Measurements from ENCODE around the gene SYT12.

Gene SYT12

DNA sequence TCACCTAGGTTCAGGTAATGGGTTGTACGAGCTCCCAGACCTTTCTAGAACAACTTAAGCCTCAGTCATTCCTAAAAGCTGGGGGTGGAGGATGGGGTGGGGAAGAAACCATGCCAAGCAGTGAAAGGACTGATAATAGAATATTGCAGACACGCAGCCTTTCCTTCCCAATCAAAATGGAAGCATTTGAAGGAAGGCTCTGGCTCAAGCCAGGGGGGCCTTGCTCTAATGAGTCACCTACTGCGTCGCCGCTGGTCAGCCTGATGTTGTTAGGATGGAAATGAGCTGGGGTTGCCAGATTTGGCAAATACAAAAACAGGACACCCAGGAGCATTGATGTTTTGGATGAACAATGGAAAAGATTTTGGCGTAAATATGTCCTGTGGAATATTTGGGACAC lies 6.2 kb downstream of the SYT12 start:
- no peak for DNase-seq (ENCODE audit: low read depth)

DNA sequence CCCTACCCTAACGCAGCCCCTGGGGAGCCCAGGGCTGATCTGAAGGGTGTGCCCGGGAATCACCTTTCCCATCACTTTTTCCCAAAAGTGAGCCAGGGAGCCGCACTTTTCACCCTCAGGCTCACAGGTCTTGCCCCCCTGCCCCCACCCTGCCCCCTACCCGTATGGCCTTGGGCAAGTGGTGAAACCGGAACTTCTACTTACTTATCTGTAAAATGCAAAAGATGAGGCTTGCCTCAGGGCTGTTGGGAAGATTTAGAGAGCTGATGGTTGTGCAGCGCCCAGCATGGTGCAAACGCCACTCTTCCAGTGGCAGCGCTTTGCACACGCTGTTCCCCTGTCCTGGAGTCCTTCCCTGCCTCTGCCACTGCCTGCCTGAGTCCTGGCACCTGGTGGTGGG lies 8.0 kb downstream of the SYT12 start:
- no peak for DNase-seq (ENCODE audit: low read depth)

DNA sequence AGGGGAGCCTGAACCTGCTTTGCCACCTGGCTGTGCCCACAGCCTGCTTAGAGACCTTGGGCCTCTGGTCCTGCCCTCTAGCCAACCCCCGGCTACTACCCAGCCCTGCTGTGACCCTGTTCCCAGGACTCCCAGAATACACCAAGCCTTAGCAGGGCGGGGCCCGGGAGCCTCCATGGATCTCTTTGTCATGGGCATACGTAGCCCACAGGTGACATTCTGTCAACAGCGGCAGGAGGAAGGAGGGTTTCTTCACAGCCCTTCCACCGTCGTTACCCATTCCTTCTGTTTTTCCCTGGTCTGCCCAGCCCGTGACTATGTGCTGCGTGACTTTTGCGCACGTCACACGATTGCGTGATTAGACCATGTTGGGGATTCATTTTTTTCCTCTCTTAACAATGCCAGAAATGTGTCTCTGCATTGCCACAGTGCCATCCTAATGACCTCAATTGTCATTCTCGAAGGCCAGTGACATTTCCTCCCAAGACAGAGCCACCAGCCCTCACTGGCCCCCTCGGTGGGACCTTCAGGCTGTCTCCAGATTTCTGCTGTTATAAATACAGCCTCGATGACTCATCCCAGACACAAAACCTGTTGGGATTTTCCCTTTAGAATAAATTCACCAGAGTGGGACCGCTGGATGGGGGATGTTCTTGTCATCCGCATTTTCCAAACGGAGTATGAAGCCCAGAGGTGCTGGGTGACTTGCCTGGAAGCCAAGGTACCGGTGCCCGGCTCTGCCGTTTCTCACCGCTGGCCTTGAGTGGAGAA lies 9.0 kb downstream of the SYT12 start:
- no peak for DNase-seq (ENCODE audit: low read depth)

DNA sequence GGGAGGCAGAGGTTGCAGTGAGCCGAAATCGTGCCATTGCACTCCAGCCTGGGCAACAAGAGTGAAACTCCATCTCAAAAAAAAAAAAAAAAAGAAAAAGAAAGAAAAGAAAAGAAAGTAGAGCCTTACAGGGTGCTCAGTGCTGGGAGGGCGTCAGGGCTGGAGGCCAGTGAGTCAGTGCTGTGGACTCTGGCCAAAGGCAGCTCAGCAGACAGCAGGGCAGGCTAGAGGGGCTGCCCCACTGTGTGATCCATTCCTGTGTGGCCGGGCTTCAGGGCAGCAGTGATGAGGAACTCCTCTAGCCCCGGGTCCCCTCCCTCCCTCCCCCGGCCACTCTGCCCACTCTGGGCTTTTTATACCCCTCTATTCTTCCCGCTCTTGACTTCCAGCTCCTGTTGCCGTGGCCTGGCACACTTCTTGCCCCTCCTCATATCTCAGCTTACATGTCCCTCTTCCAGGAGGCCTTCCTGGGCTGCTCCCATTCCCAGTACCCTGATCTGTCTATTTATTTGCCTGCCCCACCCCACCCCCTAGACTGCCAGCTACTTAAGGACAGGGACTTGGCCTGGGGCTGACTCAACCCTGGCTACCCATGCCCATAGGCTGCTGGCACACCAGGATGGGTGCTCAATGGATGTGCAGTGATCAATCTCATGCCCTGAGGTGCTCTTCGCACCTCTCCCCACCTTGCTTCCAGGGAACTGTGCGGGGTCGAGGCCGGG lies 10.1 kb downstream of the SYT12 start:
- peak; percentile 80 for DNase-seq (ENCODE audit: low read depth)

DNA sequence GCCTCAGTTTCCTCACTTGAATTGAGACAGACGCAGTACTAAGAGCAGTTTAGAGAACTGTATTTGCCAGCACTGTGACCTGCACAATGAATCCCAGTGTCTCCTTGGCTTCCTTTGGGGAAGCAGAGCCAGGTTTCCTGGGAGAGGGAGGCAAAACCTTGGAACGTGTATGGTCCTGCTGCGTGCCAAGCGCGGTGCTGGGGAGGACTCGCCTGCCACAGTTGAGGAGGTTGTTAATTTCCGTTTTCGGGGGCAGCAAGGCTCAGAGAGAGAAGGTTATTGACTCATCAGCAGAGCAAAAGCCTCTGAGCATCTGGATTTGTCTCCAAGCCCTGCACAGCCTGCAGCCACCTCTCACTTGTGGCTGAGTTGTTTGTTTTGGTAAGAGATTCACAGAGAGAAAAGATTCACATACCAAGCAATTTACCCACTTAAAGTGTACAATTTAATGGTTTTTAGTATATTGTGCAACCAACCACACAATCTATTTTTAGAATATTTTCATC lies 10.8 kb downstream of the SYT12 start:
- DNase-seq (ENCODE audit: low read depth) = peak; percentile 97

DNA sequence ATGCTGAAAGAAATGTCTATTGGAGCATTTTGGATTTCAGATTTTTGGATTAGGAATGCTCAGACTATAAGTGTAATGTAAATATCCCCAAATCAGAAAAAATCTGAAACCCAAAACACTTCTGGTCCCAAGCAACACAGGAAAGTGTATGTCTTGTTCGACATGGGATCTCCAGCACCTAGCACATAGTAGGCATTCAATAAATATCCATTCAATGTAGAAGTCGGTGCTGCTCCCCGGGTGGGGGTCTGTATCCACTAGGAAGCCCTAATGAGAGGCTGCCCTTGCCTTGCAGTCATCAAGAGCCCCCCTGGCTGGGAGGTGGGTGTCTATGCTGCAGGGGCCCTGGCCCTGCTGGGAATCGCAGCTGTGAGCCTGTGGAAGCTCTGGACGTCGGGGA lies 11.4 kb downstream of the SYT12 start:
- DNase-seq (ENCODE audit: low read depth) = no peak

DNA sequence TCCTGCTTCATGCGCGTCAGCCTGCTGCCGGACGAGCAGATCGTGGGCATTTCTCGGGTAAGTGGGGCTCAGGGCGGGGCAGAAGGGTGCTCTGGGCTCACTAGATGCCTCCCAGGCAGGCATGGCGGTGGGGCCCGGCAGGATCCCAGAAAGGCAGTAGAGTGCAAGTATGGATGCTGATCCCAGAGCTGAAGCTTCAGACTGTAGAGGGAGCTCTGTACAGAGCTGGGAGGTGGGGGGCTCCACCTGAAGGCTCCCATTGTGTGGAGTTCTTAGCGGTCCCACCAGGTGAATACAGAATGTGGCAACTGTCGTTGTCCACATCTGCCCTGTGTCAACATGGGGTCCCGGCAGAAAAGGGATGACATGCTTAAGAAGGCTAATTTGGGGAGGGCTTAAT lies 17.2 kb downstream of the SYT12 start:
- DNase-seq (ENCODE audit: low read depth) = no peak

DNA sequence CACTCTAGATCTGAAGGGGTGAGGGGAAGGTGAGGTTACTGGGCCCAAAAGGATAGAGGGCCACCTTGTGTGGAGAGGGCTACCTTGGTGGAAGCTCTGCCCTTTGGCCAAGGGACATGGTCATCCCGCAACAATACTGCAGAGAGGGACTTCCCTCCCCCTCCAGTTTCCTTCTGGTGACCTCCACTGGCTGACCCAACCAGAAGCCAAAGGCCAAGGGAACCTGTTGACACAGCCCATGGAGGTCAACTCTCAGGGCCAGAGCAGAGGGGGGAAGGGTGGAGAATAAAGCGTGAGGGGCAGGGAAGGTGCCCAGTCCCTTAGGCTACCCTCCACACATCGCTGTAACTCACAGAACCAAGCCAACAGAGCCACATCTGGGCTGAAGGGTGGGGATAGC lies 18.7 kb downstream of the SYT12 start:
- DNase-seq (ENCODE audit: low read depth) = no peak

DNA sequence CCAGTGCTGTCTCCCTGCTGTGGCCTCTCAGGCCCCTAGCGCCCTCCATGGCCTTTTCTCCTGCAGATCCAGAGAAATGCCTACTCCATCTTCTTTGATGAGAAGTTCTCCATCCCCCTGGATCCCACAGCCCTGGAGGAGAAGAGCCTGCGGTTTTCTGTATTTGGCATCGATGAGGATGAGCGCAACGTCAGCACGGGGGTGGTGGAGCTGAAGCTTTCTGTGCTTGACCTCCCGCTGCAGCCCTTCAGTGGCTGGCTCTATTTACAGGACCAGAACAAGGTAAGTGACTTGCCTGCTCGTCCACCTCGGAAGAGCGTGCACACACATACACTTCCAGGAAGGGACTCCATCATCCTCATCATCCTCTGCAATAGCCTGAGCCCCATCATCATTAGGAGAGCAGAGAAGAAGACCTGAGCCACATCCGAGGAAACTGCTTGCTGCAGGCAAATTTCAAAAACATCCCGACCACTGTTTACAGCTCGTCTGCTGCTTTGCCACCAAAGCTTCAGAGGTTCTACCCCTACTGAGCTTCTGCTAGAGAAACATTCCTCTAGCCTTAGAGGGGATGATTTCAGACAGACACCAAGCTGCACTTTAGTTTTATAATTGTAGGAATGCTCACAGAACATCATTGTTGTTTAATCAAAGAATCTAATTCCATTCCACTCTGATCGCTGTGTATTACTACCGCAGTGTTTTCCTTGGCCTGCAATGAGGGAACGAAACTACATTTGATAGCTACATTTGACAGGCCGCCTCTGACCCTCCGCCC lies 20.8 kb downstream of the SYT12 start:
- no peak for DNase-seq (ENCODE audit: low read depth)

DNA sequence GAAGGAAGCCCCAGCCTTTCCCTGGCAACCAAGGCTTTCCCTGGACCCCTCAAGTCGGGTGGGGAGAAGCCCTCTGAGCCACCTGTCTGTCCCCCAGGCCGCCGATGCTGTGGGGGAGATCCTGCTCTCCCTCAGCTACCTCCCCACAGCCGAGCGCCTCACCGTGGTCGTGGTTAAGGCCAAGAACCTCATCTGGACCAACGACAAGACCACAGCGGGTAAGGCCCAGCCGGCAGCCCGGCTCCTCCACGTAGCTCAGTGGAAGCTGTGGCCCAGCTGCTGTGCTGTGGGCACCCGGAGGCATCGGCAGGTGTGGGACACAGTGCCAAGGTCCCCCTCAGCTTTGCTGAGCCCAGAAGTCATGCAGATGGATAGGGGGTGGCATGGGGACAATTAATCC lies 21.6 kb downstream of the SYT12 start:
- no peak for DNase-seq (ENCODE audit: low read depth)

DNA sequence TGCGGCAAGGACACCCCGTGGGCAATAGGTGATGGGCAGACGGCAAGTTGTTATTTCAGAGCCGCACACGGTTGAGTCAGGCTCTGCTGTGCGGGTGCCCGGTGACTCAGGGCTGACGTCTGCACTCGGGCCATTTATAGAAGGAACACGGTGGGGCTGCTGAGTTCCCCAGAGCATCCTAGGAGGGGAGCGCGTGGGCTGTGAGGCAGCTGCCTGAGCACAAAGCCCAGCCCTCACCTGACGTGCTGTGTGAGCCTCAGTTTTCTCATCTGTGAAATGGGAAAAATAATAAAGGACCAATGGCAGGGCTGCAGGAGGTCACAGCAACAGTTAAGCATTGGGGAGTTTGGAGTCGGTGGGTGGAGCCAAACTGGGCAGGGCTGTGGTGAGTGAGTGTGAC lies 22.4 kb downstream of the SYT12 start:
- peak; percentile 74 for DNase-seq (ENCODE audit: low read depth)

DNA sequence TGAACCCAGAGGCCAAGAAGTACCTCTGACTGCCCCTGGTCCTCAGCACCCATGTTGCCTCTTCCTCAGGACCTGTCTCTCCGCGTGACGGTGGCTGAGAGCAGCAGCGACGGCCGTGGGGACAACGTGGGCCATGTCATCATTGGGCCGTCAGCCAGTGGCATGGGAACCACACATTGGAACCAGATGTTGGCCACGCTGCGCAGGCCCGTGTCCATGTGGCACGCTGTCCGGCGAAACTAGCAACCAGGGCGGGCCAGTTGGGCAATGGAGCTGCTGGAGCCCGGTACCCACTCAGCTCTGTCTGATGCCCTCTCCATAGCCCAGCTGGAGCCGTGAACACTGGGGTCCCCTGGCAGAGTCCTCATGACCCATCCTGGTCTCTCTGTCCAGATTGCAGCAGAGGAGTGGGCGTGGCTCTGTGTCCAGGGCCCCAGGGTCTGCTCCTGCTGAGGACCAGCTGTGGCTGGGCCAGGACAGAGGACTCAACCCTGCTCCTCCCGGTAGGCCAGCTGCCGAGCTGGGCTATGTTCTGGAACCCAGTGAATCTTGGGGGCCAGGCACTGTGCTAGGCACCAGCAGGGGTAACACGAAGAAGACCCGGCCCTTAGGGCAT lies 25.7 kb downstream of the SYT12 start:
- peak; percentile 82 for DNase-seq (ENCODE audit: low read depth)

DNA sequence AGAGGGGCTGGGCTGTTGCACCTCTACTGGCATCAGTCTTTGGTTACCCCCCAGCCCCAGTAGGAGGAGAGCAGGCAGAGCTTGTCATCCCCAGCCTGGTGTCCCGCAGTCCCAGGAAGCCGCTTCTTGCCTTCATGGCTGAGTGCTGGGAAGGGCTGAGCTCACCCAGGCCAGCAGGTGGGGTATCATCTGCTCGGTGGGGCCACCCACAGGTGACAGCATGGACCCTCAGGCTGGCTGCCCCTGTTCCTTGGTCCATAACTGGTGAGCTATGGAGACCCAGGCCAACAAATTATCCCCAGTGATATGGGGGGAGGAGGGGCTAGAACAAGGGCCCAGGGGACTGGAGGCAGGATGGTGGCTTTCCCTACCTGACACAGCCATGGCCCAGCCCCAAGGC lies 27.2 kb downstream of the SYT12 start:
- DNase-seq (ENCODE audit: low read depth) = no peak

DNA sequence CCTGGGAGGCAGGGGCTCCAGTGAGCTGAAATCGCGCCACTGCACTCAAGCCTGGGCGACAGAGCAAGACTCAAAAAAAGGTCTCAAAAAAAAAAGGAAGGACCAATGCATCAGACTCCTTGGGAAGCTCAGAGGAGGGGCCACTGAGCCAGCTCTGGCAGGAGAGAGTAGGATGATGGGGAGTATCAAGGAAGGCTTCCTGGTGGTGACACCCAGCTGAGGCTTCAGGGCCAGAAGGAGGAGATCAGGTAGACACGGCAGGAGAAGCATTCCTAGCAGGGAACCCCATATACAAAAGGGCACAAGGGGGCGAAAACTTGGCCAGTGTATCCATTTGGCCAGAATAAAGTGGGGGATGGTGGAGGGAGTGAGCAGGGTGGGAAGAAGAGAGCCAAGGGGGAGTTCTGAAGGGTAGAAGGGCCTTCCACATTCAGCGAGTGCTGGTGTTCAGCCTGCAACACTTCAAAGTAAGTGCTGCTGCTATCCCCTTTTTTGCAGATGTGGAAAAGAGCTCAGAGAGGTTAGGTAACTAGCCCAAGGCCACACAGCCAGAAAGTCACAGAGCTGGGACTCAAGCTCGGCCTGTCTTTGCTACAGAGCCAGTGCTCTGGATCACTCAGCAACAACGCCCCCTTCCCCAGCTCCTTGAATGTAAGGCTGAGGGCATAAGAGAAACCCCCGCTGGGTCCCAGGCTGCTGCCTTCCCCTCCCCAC lies 28.4 kb downstream of the SYT12 start:
- no peak for DNase-seq (ENCODE audit: low read depth)

DNA sequence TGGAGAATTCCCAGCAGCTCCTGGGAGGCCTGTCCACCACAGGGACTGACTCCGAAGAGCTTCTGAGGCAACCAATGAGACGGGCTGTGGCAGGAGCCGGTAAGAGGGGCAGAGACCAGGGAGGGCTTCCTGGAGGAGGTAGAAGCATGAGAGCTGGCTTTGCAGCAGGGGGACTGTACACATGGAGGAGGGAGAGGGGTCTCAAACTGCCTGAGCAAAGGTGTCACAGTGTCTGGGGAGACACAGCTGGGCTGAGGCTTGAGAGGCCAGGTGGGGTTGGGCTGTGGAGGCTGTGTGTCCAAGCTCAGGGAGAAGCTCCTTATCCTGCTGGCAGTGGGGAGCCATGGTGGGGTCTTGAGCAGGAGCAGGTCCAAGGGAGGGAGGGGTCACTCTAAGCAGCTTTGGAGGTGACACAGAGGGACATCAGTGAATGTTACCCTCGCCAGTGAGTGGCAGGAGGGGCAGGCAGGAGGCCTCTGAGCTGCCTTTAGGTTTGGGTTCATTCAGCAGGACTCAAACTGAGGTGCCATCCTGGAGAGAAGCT lies 29.1 kb downstream of the SYT12 start:
- no peak for DNase-seq (ENCODE audit: low read depth)

DNA sequence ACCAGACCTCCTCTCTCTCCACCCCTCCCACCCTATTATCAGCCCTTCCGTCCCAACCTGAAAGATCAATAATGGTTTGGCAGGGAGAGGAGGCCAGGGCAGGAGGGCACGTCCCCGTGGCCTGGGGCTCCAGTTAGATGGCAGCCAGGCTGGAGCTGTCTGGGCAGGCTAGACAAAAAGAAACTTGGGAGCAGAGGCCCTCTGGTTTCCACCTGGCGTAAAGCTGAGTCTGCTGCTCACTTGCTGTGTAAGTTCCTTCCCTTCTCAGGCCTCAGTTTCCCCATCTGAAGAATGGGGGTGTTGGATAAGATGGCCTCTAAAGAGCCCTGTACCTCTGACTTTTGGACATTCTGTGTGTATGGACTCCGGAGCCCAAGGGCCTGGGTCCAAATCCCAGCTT lies 30.0 kb downstream of the SYT12 start:
- no peak for DNase-seq (ENCODE audit: low read depth)

DNA sequence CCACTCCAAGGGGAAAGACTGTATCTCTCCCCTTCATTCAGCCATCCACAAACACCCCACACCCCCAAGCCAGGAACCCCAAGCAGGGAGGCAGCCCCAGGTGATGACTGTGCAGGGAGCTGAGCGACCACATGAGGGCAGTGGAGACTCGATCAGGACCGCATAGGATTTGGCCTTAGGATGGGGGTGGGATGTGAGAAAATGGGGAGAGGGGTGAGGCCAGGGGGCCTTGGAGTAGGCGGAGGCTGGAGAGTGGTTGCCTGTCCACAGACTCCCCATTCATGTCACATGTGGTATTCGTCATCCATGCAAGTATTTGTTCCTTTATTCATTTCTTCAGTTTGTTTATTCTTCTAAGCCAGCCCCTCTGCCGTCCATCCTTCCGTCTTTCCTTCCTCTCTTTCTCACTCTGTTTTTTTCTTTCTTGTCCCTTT lies 31.0 kb downstream of the SYT12 start:
- DNase-seq (ENCODE audit: low read depth) = peak; percentile 29

DNA sequence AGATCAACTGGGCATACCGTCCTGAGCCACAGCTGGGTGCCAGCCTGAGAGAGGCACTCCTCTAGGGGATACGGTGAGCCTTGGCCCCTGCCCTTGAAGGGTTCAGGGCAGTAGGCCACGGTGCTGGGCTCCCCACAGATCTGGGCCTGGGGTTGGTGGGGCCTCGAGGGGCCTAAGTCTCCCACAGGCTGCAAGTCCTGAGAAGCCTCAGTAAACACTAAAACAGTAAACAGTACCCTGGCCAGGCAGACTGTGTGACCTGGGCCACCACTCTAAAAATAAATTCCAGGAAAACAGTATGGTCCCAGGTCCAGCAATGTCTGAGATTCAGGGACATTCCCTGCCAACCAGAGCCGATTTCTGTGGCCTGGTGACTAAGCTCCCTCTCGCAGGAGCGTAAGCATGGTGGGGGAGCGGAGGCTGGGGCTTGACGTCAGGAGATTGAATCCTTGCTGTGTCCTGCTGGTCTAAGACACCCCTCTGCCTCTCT lies 31.5 kb downstream of the SYT12 start:
- peak; percentile 70 for DNase-seq (ENCODE audit: low read depth)

DNA sequence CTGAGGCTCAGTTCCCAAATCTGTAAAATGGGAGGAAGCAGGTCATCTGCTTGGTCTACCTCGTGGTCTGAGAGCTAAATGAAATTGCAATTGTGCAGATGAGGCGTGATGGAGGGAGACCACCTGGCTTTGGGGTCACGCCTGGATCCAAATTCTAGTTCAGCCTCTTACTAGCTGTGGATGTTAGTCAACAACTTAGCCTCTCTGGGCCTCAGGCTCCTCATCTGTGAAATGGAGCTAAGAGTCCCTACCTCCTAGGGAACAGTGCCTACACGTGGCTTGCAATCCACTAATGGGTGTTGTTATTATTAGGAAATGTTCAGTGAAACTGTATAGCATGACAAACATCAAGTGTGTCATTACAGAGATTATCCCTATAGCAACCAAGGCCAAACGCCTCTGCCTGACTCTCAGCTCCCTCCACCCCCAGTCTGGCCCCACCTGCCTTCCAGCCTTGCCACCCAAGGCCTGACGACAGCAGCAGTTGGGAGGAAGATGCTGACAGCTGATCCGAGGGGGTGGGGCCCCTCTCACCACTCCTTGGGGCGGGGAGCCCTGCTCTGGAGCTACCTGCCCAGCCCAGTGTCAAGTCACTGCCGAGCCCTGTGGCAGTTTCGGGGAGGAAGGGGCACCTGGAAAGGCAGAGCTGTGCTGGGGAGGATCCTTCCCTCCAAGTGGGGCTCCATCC lies 32.0 kb downstream of the SYT12 start:
- DNase-seq (ENCODE audit: low read depth) = peak; percentile 50

DNA sequence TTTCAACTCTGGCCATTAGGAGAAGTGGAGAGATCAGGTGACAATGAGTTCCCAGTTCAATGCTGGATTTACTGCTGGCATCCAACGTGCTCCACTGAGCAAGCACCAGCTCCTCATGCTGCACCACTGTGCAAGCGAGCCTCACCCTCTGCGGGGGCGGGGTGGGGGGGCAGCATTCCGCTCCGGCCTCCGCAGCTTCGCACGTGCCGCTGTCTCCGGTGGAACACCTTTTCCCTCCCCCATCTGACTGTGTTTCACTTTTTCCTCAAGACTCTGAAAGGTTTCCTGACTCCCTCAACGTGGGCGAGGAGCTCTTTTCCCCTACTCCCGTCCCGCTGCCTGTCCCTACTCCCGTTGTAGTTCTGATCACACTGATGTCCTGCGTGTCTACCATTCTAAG lies 32.9 kb downstream of the SYT12 start:
- no peak for DNase-seq (ENCODE audit: low read depth)
